ENCODE data around the gene MAGEA2B.
"Not testable (repeated sequence)": the region's sequence is repeated elsewhere in the genome, so short reads cannot be mapped to it uniquely, and the experiment has no call there.

Gene MAGEA2B

DNA sequence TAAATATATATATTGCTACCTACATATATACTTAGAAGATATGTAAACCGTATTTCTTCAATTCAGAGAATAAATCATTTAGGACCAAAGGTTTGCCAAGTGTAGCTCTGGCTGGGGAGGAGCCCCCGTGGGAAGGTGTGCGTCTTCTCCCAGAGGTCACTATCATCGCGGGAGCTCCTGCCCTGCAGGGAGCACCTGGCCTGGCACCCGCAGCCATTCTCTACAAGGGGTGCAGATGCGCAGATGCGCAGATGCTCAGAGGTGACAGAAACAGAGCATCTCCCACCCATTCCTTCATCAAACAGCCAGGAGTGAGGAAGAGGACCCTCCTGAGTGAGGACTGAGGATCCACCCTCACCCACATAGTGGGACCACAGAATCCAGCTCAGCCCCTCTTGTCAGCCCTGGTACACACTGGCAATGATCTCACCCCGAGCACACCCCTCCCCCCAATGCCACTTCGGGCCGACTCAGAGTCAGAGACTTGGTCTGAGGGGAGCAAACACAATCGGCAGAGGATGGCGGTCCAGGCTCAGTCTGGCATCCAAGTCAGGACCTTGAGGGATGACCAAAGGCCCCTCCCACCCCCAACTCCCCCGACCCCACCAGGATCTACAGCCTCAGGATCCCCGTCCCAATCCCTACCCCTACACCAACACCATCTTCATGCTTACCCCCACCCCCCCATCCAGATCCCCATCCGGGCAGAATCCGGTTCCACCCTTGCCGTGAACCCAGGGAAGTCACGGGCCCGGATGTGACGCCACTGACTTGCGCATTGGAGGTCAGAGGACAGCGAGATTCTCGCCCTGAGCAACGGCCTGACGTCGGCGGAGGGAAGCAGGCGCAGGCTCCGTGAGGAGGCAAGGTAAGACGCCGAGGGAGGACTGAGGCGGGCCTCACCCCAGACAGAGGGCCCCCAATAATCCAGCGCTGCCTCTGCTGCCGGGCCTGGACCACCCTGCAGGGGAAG lies at the start of gene MAGEA2B:
Gene MAGEA2B (plus strand): TSS at position 814 of the 973 bp plus-strand sequence. CDS start 2,479 bp downstream, outside the sequence.
- DNase-seq = not testable (repeated sequence)

DNA sequence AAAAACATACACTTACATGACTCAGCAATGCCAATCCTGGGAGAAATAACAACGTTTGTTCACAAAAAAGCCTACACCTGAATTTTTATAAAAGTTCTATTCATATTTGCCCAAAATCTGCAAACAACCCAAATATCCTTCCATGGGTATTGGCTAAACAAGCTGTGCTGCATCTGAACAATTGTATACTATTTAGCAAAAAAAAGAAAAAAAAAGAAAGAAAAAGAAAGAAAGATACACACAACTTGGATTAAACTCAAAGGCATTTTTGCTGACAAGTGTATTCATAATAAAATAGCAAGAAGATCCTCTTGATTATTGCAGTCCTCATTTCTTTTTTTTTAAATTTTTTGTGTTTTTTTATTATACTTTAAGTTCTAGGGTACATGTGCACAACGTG lies 40.3 kb upstream of the MAGEA2B start:
- DNase-seq = no peak

- DNase-seq = not testable (repeated sequence)
Observed at GRCh38 chrX:152674652-152675051, 39.8 kb upstream of the MAGEA2B start.

- not testable (repeated sequence) for DNase-seq
Observed at GRCh38 chrX:152681012-152681411, 33.4 kb upstream of the MAGEA2B start.

GRCh38 chrX:152697952-152698931 lies 16.2 kb upstream of the MAGEA2B start, which contains the start of gene MAGEA3:
Gene MAGEA3 (plus strand): TSS chrX:152698794. CDS start chrX:152700833, 2,039 bp downstream.
- DNase-seq = not testable (repeated sequence)

DNA sequence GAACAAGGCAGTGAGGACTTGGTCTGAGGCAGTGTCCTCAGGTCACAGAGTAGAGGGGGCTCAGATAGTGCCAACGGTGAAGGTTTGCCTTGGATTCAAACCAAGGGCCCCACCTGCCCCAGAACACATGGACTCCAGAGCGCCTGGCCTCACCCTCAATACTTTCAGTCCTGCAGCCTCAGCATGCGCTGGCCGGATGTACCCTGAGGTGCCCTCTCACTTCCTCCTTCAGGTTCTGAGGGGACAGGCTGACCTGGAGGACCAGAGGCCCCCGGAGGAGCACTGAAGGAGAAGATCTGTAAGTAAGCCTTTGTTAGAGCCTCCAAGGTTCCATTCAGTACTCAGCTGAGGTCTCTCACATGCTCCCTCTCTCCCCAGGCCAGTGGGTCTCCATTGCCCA lies 14.0 kb upstream of the MAGEA2B start:
- DNase-seq = not testable (repeated sequence)

DNA sequence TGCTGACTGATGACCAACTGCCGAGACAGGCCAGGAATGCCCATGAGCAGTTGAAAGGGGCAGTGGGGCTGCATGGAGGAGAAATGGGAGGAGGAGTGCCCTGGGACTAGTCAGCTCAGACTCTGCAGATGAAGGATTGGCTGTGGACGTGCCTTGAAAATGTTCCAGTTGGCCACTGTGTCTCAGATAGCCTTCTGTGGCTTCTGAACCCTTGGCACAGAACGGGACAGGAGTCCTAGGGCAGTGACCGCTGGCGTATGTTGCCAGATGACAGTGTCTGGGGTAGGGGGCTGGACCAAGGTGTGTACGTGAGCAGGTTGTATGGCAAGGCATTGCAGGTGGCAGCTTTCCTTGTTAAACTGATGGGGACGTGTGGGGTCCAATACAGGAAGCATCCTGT lies 7.9 kb upstream of the MAGEA2B start:
- not testable (repeated sequence) for DNase-seq

DNA sequence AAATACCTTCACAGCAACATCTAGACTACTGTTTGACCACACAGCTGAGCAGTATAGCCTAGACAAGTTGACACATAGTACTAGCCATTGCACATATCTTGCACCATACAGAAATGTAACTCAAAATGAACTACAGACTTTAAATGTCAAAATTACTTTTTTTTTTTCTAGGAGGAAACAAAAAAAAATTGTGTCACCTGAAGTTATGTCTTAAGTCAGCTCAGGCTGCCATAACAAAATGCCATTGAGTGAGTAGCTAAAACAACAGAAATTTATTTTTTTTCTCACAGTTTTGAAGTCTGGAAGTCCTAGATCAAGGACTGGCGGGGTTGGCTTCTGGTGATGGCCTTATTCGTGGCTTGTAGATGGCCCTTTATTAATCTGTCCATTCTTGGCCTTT lies 5.3 kb upstream of the MAGEA2B start, which contains the start of gene CSAG2:
Gene CSAG2 (minus strand): TSS at position 101 of the 400 bp plus-strand sequence. CDS start 161 bp downstream, outside the sequence.
- DNase-seq = not testable (repeated sequence)

DNA sequence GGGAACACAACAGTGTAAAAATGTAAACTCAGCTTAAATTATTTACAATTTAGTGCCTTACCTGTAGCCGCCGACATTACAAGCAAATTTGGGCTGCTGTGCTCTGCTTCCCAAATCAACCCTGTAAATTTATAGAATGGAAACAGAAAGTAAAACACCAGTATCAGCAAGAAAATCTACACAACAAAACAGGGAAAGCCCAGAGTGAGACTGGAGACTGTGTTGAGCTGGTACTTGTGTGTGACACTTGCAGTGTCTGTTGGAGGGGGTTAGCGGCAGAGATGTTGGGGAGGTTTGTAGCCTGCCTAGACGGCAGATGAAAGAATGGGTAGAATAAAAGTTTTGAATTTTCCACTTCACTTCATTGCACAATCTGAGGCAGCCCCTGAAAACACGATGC lies 1.2 kb upstream of the MAGEA2B start:
- DNase-seq = not testable (repeated sequence)

DNA sequence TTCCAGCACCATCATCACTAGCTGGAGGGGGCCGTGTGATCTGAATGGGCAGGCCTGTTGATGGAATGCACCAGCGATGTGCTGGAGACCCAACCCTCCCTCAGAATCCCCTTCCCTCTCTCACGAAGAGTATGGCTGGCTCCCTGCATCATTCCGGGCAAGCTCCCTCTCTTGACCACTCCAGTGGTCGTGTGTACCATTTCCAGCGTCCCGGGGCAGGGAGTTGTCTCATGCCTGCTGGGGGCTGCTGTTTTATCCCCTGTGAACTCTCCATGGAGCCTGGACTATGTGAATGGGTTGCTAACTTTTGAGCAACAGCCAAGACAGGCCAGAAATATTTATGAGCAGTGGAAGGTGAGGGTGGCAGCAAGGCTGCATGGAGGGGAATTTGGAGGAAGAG lies 11.0 kb downstream of the MAGEA2B start:
- no peak for DNase-seq

- peak; percentile 4 for DNase-seq
Observed at GRCh38 chrX:152733261-152733975, 19.0 kb downstream of the MAGEA2B start, which contains the start of the genes CSAG1 and MAGEA12. Gene CSAG1 (minus strand): TSS chrX:152733721. CDS start chrX:152732460, 1,261 bp downstream. Gene MAGEA12 (plus strand): TSS chrX:152733757. CDS start chrX:152736162, 2,405 bp downstream.

DNA sequence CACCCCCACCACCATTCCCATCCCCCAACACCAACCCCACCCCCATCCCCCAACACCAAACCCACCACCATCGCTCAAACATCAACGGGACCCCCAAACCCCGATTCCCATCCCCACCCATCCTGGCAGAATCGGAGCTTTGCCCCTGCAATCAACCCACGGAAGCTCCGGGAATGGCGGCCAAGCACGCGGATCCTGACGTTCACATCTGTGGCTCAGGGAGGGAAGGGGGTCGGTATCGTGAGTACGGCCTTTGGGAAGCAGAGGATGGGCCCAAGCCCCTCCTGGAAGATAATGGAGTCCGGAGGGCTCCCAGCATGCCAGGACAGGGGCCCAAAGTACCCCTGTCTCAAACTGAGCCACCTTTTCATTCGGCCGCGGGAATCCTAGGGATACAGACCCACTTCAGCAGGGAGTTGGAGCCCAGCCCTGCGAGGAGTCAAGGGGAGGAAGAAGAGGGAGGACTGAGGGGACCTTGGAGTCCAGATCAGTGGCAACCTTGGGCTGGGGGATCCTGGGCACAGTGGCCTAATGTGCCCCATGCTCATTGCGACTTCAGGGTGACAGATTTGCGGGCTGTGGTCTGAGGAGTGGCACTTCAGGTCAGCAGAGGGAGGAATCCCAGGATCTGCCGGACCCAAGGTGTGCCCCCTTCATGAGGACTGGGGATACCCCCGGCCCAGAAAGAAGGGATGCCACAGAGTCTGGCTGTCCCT lies 19.9 kb downstream of the MAGEA2B start:
- not testable (repeated sequence) for DNase-seq

GRCh38 chrX:152735101-152735500 lies 20.7 kb downstream of the MAGEA2B start:
- no peak for DNase-seq

DNA sequence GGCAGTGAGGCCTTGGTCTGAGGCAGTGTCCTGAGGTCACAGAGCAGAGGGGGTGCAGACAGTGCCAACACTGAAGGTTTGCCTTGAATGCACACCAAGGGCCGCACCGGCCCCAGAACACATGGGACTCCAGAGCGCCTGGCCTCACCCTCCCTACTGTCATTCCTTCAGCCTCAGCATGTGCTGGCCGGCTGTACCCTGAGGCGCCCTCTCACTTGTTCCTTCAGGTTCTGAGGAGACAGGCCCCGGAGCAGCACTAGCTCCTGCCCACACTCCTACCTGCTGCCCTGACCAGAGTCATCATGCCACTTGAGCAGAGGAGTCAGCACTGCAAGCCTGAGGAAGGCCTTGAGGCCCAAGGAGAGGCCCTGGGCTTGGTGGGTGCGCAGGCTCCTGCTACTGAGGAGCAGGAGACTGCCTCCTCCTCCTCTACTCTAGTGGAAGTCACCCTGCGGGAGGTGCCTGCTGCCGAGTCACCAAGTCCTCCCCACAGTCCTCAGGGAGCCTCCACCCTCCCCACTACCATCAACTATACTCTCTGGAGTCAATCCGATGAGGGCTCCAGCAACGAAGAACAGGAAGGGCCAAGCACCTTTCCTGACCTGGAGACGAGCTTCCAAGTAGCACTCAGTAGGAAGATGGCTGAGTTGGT lies 21.6 kb downstream of the MAGEA2B start:
- DNase-seq = no peak

GRCh38 chrX:152736528-152736927 lies 22.1 kb downstream of the MAGEA2B start:
- DNase-seq = not testable (repeated sequence)

- DNase-seq = no peak
Observed at GRCh38 chrX:152738560-152738959, 24.1 kb downstream of the MAGEA2B start.

DNA sequence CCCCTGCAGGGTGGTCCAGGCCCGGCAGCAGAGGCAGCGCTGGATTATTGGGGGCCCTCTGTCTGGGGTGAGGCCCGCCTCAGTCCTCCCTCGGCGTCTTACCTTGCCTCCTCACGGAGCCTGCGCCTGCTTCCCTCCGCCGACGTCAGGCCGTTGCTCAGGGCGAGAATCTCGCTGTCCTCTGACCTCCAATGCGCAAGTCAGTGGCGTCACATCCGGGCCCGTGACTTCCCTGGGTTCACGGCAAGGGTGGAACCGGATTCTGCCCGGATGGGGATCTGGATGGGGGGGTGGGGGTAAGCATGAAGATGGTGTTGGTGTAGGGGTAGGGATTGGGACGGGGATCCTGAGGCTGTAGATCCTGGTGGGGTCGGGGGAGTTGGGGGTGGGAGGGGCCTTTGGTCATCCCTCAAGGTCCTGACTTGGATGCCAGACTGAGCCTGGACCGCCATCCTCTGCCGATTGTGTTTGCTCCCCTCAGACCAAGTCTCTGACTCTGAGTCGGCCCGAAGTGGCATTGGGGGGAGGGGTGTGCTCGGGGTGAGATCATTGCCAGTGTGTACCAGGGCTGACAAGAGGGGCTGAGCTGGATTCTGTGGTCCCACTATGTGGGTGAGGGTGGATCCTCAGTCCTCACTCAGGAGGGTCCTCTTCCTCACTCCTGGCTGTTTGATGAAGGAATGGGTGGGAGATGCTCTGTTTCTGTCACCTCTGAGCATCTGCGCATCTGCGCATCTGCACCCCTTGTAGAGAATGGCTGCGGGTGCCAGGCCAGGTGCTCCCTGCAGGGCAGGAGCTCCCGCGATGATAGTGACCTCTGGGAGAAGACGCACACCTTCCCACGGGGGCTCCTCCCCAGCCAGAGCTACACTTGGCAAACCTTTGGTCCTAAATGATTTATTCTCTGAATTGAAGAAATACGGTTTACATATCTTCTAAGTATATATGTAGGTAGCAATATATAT lies 39.5 kb downstream of the MAGEA2B start, which contains the start of gene MAGEA2:
Gene MAGEA2 (minus strand): TSS at position 157 of the 965 bp plus-strand sequence. CDS start 2,479 bp downstream, outside the sequence.
- not testable (repeated sequence) for DNase-seq

GRCh38 chrX:152754871-152755270 lies 40.4 kb downstream of the MAGEA2B start:
- not testable (repeated sequence) for DNase-seq

GRCh38 chrX:152758918-152759317 lies 44.5 kb downstream of the MAGEA2B start, which contains the start of gene CSAG3:
Gene CSAG3 (plus strand): TSS chrX:152759218.
- not testable (repeated sequence) for DNase-seq
